ENCODE results near the gene BMP6. TPM values are rescaled to one million over a fixed set of nuclear protein-coding genes. Genes with fewer than 3 reads are reported as not detected.

The BMP6 gene
- total and polyA plus RNA-seq, 7 donors, result 0.64 to 5.3 (median 2.2) TPM; not detected in 2

DNA sequence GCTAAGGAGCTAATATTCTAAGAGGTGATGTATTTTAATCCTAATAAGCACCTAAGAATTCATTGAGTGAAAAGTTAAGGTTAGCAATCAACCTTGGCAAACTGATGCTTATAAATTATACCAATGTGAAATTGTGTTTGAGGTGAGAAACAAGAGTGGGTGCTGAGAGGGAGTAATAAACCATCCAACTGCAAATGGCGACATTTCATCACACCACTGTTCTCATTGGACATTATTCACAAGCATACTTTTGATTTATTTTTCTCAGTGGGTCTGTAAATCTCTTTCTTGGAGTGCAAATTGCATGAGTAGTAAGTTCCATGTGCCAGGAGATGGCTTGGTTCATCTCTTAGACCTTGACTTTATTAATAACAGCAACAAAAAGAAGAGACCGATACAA is 71.5 kb downstream of the BMP6 start:
- TF ChIP-seq POLR2A (IDR thresholded peaks at IDR 0.05), result no peak
- TF ChIP-seq, protein P1, sequence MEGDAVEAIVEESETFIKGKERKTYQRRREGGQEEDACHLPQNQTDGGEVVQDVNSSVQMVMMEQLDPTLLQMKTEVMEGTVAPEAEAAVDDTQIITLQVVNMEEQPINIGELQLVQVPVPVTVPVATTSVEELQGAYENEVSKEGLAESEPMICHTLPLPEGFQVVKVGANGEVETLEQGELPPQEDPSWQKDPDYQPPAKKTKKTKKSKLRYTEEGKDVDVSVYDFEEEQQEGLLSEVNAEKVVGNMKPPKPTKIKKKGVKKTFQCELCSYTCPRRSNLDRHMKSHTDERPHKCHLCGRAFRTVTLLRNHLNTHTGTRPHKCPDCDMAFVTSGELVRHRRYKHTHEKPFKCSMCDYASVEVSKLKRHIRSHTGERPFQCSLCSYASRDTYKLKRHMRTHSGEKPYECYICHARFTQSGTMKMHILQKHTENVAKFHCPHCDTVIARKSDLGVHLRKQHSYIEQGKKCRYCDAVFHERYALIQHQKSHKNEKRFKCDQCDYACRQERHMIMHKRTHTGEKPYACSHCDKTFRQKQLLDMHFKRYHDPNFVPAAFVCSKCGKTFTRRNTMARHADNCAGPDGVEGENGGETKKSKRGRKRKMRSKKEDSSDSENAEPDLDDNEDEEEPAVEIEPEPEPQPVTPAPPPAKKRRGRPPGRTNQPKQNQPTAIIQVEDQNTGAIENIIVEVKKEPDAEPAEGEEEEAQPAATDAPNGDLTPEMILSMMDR (IDR thresholded peaks at IDR 0.05), result no peak
- no peak for TF ChIP-seq POLR2AphosphoS5 (IDR thresholded peaks at IDR 0.05)
- no peak for TF ChIP-seq EP300 (IDR thresholded peaks at IDR 0.05)
- H3K27ac ChIP-seq, result no peak overlapping the region
- intact Hi-C loops (cut with DNase I), result no loop called here
- no peaks in the 10 kb centered on the region for H3K9me3 ChIP-seq
- no peak overlapping the region for H3K4me3 ChIP-seq
- H3K36me3 ChIP-seq, result no peaks in the 10 kb centered on the region
- DNase-seq, result no peak
- no peaks in the 10 kb centered on the region for H3K27me3 ChIP-seq
- 94% methylated on average over 2 of the region's 2 CpGs for WGBS, 2 donors
- H3K4me1 ChIP-seq, result no peaks in the 10 kb centered on the region

DNA sequence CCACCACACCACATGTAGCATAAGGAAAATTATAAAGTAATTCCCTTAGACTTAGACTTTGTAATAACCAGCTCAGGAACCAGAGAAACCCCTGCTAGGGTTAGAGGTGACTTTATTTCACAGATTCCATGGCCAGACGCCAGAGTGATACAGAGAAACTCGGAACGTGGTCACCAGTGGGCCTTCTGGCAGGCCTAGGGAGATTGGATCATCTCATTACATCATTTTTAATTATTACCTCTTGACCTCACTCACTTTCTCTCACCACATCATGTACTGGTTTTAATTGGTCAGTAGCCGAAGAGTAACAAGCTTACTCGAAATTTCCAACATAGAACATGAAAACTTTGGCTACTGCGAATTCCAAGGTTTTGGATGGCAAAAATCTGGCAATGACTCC is 72.9 kb downstream of the BMP6 start:
- Histone ChIP-seq H3K4me1 (no peaks in the 10 kb centered on the region), H3K9me3 (no peaks in the 10 kb centered on the region), H3K4me3 (no peak overlapping the region), H3K36me3 (no peaks in the 10 kb centered on the region), H3K27ac (no peak overlapping the region), H3K27me3 (no peaks in the 10 kb centered on the region)
- WGBS, 2 donors, result 88 to 89% methylated on average over 6 of the region's 6 CpGs
- no peak for DNase-seq
- TF ChIP-seq POLR2A (IDR thresholded peaks at IDR 0.05) (no peak), EP300 (IDR thresholded peaks at IDR 0.05) (no peak), POLR2AphosphoS5 (IDR thresholded peaks at IDR 0.05) (no peak)
- TF ChIP-seq, protein P1 (IDR thresholded peaks at IDR 0.05), result no peak
- intact Hi-C loops (cut with DNase I), result no loop called here

DNA sequence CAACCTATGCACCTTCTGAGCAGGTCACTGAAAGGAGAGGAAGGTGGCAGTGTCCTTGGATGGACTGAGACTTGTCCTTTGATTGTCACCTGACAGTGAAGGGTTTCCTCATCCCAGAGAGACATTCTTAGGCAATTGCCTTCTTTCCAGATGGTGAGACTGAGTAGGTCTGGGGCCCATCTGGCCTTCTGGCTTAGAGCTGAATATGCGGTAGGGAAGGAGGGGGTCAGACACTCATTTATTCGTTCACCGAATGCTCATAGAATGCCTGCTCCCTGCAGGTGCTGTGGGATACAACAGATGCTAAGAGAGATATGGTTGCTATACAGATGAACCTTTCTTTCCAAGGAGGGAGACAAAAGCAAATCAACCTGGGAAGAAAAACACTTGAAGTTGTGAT is 76.8 kb downstream of the BMP6 start:
- no peak overlapping the region for H3K4me3 ChIP-seq
- no peaks in the 10 kb centered on the region for H3K36me3 ChIP-seq
- intact Hi-C loops (cut with DNase I), result no loop called here
- no peak for TF ChIP-seq POLR2A (IDR thresholded peaks at IDR 0.05)
- TF ChIP-seq POLR2AphosphoS5 (IDR thresholded peaks at IDR 0.05), result no peak
- no peak for TF ChIP-seq EP300 (IDR thresholded peaks at IDR 0.05)
- H3K4me1 ChIP-seq, result no peaks in the 10 kb centered on the region
- DNase-seq, result no peak
- no peaks in the 10 kb centered on the region for H3K9me3 ChIP-seq
- no peaks in the 10 kb centered on the region for H3K27me3 ChIP-seq
- 94 to 98% methylated on average over 3 of the region's 3 CpGs for WGBS, 2 donors
- H3K27ac ChIP-seq, result no peak overlapping the region

DNA sequence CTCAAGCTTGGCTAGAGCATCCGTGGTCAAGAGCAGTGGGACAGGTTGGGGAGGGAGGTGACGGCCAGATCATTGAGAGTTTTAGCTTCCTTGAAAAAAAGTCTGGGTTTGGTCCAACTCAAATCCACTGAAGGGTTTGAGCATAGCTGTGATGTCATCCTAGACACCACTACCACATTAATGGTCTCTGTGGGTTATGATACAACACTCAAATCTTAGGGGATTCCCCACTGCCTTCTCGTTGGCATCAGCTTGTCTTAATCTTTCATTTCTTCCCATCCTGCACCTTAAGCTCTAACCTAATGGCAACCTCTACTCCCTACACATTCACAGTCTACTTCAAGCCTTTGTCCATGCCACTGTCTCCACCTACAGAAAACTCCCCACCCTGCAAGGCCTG is 77.3 kb downstream of the BMP6 start:
- Histone ChIP-seq H3K4me1 (no peaks in the 10 kb centered on the region), H3K27ac (no peak overlapping the region), H3K4me3 (no peak overlapping the region), H3K36me3 (no peaks in the 10 kb centered on the region), H3K9me3 (no peaks in the 10 kb centered on the region), H3K27me3 (no peaks in the 10 kb centered on the region)
- WGBS, 2 donors, result 67 to 83% methylated on average over 3 of the region's 3 CpGs
- no peak for TF ChIP-seq POLR2A (IDR thresholded peaks at IDR 0.05)
- TF ChIP-seq, protein P1 (IDR thresholded peaks at IDR 0.05), result no peak
- TF ChIP-seq EP300 (IDR thresholded peaks at IDR 0.05), result no peak
- no peak for TF ChIP-seq POLR2AphosphoS5 (IDR thresholded peaks at IDR 0.05)
- intact Hi-C loops (cut with DNase I), result no loop called here
- no peak for DNase-seq

DNA sequence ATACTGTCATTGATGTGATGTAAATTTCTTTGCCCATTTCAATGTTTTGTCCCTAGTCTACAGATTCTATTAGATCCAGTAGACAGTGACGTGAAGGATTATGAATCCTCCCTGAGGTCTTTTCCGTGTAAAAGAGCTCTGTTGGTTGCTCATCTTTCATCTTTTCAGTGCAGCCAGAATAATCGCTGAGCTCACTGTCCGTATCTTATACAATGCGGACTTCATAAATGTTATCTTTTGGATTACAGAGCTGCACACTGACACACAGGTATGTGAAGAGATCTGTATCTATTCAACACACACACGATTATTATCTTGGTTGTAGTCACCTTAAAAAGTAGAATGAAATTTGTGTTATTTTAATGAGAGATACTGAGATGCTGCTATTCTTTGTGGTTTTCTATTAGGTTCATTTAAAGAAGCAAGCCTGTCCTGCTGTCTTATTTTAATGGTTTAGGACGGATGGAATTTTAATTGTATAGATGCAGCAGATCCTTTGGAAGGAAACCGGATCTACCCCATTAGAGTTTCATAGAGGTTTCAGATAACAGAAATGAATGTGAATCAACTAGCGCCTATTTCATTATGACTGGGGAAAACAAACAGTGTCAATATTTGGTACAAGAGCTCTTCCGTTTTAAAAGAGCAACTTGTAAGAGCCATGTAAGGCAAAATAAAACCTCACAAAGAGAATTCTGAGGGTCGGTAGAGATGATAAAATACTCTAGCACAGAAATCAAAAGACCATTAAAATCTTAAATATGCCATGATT is 79.4 kb downstream of the BMP6 start:
- Histone ChIP-seq H3K4me1 (no peaks in the 10 kb centered on the region), H3K27me3 (no peaks in the 10 kb centered on the region), H3K4me3 (no peak overlapping the region), H3K9me3 (no peaks in the 10 kb centered on the region), H3K36me3 (no peaks in the 10 kb centered on the region), H3K27ac (no peak overlapping the region)
- intact Hi-C loops (cut with DNase I), result no loop called here
- no peak for TF ChIP-seq POLR2A (IDR thresholded peaks at IDR 0.05)
- no peak for TF ChIP-seq EP300 (IDR thresholded peaks at IDR 0.05)
- TF ChIP-seq, protein P1 (IDR thresholded peaks at IDR 0.05), result no peak
- TF ChIP-seq POLR2AphosphoS5 (IDR thresholded peaks at IDR 0.05), result no peak
- 65 to 80% methylated on average over 11 of the region's 11 CpGs for WGBS, 2 donors
- DNase-seq, result no peak

Measured in sigmoid colon (tissue), 7 donors.